GM12878 (cell line): ENCODE data around the gene INSYN2B. TPM values are rescaled to one million over a fixed set of nuclear protein-coding genes. Genes with fewer than 3 reads are reported as not detected.
A peak's percentile ranks its signal among the peaks of the same experiment; 100 is the strongest.

ENCODE experiments used
- ATAC-seq: fragments of 200-7000 bp; cut with Tn5 transposase; 3 replicates; pipeline ENCODE4 v1.9.1; 2020; ENCODE audit warnings: mild to moderate bottlenecking, moderate library complexity
- BruUV-seq: library from RNA; stranded (reverse); fragments of 400-500 nt; replicated peaks from 2 replicates; lab custom pipeline; 2021; lab: Mats Ljungman, UMichigan
- CTCF ChIA-PET: fragments of 300-600 bp; sonication (Branson Sonifier 250); formaldehyde crosslinking; extraction: SDS; loops from one replicate; lab custom pipeline; 2021; ENCODE audit warnings: inconsistent platforms; lab: Yijun Ruan, JAX
- POLR2A ChIA-PET: fragments of 350-600 bp; formaldehyde crosslinking; extraction: SDS; loops from one replicate; lab custom pipeline; 2021; ENCODE audit warnings: inconsistent platforms; lab: Charles Lee
- RAD21 ChIA-PET: fragments of 300-600 bp; sonication (Branson Sonifier 250); formaldehyde crosslinking; loops from one replicate; lab custom pipeline; 2023; ENCODE audit warnings: antibody characterized with exemption; ENCODE audit not compliant: unreplicated experiment; lab: Charles Lee
- SMC1A ChIA-PET: fragments of 300-600 bp; sonication (Branson Sonifier 250); formaldehyde crosslinking; loops from one replicate; lab custom pipeline; 2023; ENCODE audit not compliant: unreplicated experiment, uncharacterized antibody; lab: Charles Lee
- DNase-seq: peaks from one replicate; pipeline ENCODE4 v3.0.0-alpha.2; 2011; ENCODE audit warnings: low read depth, low spot score
- FAIRE-seq: peaks from 3 replicates; lab custom pipeline; 2011; peaks lifted over from hg19 to GRCh38; lab: Jason Lieb, UNC
- H2AFZ ChIP-seq: 2 replicates; pipeline ENCODE4 v1.6.0; 2011; ENCODE audit warnings: low read depth, low read length, control low read depth; ENCODE audit not compliant: control insufficient read depth
- H3K27ac ChIP-seq: 2 replicates; pipeline ENCODE4 v1.5.1; 2011; ENCODE audit warnings: control low read depth; ENCODE audit not compliant: control insufficient read depth, insufficient read depth
- H3K27me3 ChIP-seq, 2 experiments: replicated peaks in 1 of 2; 2 replicates each; pipeline versions ENCODE4 v1.6.0 to v1.6.1; 2011; ENCODE audit warnings: low read length in 1 of 2; ENCODE audit not compliant: control insufficient read depth in 2 of 2, insufficient read depth in 2 of 2
- H3K36me3 ChIP-seq, 2 experiments: 2 replicates each; pipeline ENCODE4 v1.5.1; 2011; ENCODE audit warnings: low read length in 1 of 2; ENCODE audit not compliant: control insufficient read depth in 2 of 2, insufficient read depth in 2 of 2
- H3K4me1 ChIP-seq: 2 replicates; pipeline ENCODE4 v1.6.1; 2011; ENCODE audit warnings: mild to moderate bottlenecking, low read length, moderate library complexity, mixed read lengths; ENCODE audit not compliant: control insufficient read depth, insufficient read depth
- H3K4me2 ChIP-seq: 2 replicates; pipeline ENCODE4 v1.6.0; 2011; ENCODE audit warnings: control low read depth; ENCODE audit not compliant: control insufficient read depth, insufficient read depth
- H3K4me3 ChIP-seq: fragments of 200-600 bp; sonication (generic); 2 replicates; pipeline ENCODE4 v1.5.1; 2016
- H3K79me2 ChIP-seq: 2 replicates; pipeline ENCODE4 v1.6.0; 2011; ENCODE audit warnings: low read length; ENCODE audit not compliant: control insufficient read depth, insufficient read depth
- H3K9ac ChIP-seq: 2 replicates; pipeline ENCODE4 v1.8.0; 2011; ENCODE audit warnings: low read length, control low read depth, mixed read lengths; ENCODE audit not compliant: control insufficient read depth, insufficient read depth
- H3K9me3 ChIP-seq: replicated peaks from 3 replicates; pipeline ENCODE4 v1.5.1; 2011; ENCODE audit warnings: mild to moderate bottlenecking, low read length; ENCODE audit not compliant: control insufficient read depth, insufficient read depth
- H4K20me1 ChIP-seq: 2 replicates; pipeline ENCODE4 v1.6.0; 2011; ENCODE audit not compliant: control insufficient read depth, insufficient read depth
- CEBPZ ChIP-seq: fragments of 150-350 bp; IDR thresholded peaks from 2 replicates; pipeline ENCODE4 v1.6.1; 2016; ENCODE audit warnings: low read depth, low read length
- RUNX3 ChIP-seq: IDR thresholded peaks from 2 replicates; pipeline ENCODE4 v1.6.1; 2012; ENCODE audit warnings: low read length, inconsistent platforms
- SRF ChIP-seq, 2 experiments: IDR thresholded peaks; 2 replicates each; pipeline ENCODE4 v1.6.1; 2011; ENCODE audit warnings: low read depth in 2 of 2, low read length in 2 of 2, mild to moderate bottlenecking in 1 of 2, moderate library complexity in 1 of 2
- WGBS: methylation state at CpG from one replicate; pipeline ENCODE4 v1.1.6; 2016; ENCODE audit warnings: low lambda C conversion rate; ENCODE audit not compliant: insufficient replicate concordance, insufficient coverage; ENCODE audit errors: missing lambda C conversion rate; 5-methylcytosine and 5-hydroxymethylcytosine counted together
- in situ Hi-C: fragments of 300-500 bp; cut with MboI; formaldehyde crosslinking; loops from 9 replicates; pipeline ENCODE4 v1.14.3; 2018; ENCODE audit warnings: mixed read lengths
- intact Hi-C: fragments of 100-400 bp; cut with micrococcal nuclease; formaldehyde crosslinking; loops from one replicate; pipeline ENCODE4 v1.14.2; 2022; ENCODE audit not compliant: unreplicated experiment
- polyA plus RNA-seq, 11 experiments: library from polyadenylated mRNA; depleted of rRNA in 4 of 11; unstranded in 6 of 11; stranded (reverse) in 5 of 11; fragments of >200 nt; fragmentation: Nextera tagmentation in 4 of 11; fragmentation: Illumina TruSeq in 1 of 11; extraction: Ambion mirVana in 4 of 11; extraction: Trizol in 1 of 11; gene quantifications; 1 replicate in 1 of 11; 2 replicates in 10 of 11; pipeline versions ENCODE4 v1.2.1 to v1.2.3, GENCODE V29; 2011 to 2016; ENCODE audit warnings: inconsistent platforms in 2 of 11, missing spikeins in 2 of 11, low read depth in 1 of 11
- total RNA-seq, 4 experiments: library from RNA; depleted of rRNA in 3 of 4; stranded (reverse); fragments of >200 nt in 3 of 4; fragmentation: Illumina TruSeq in 1 of 4; extraction: Trizol in 1 of 4; gene quantifications; 2 replicates each; pipeline versions ENCODE4 v1.2.1 to v1.2.3, GENCODE V29; 2013 to 2021

The INSYN2B gene
- total and polyA plus RNA-seq, 10 of the 15 experiments (the other 5 are each of a cell fraction or from before 2014, with no cell fraction given) = 0.05 to 0.27 (median 0.13) TPM; not detected in 7

GRCh38 chr5:169935762-169936161, 44.5 kb downstream of the INSYN2B start:
- intact Hi-C loops = no loop called here
- ChIA-PET CTCF (interaction anchor here (1.0 kb wide), 1 partner anchor 14 kb away, joined by 3 read pairs; no protein-coding TSS in a partner anchor), RAD21 (interaction anchor here (0.8 kb wide), 1 partner anchor 130 kb away, joined by 3 read pairs; no protein-coding TSS in a partner anchor), POLR2A (interaction anchor here (0.6 to 1.1 kb wide), 2 partner anchors 18 to 49 kb away, joined by 3 to 6 read pairs; no protein-coding TSS in a partner anchor), SMC1A (interaction anchor here (0.6 to 1.2 kb wide), 2 partner anchors 10 to 44 kb away, joined by 3 to 8 read pairs; partner anchors contain the start of gene INSYN2B)
- Histone ChIP-seq H3K36me3 (peaks cover 5 to 12% of the 10 kb centered on the region in 2 experiments), H3K4me2 (no peak overlapping the region), H3K79me2 (no peaks in the 10 kb centered on the region), H3K27me3 (no peaks in the 10 kb centered on the region), H2AFZ (no peak overlapping the region), H3K4me1 (peaks cover 4% of the 10 kb centered on the region; the same call in 1 of the 2 replicates), H3K9ac (no peak overlapping the region), H3K9me3 (no peaks in the 10 kb centered on the region), H3K27ac (no peak overlapping the region), H4K20me1 (no peaks in the 10 kb centered on the region), H3K4me3 (no peak overlapping the region)
- no peak for FAIRE-seq
- no peak for ATAC-seq
- DNase-seq = no peak
- TF ChIP-seq SRF (IDR thresholded peaks at IDR 0.05; ENCODE audit: low read depth in 2 of 2, low read length in 2 of 2) (0 out of 4 replicates have a peak, but pooled peaks of 1 of the 2 experiments have one; percentile 12), RUNX3 (peak; percentile 30; the same call in 1 of the 2 replicates), CEBPZ (no peak)
- no TSS peak for BruUV-seq
- in situ Hi-C loops = no loop called here
- WGBS = 52% methylated on average over 5 of the region's 5 CpGs
